ENCODE measurements around the gene DNAJC27.

The DNAJC27 gene

GRCh38 chr2:24912523-24912922, 59.2 kb downstream of the DNAJC27 start:
- Histone ChIP-seq H3K9ac (ENCODE audit: low read length) (no peak overlapping the region), H3K4me2 (ENCODE audit: low read length) (no peak overlapping the region), H3K27me3 (ENCODE audit: low read depth, low read length) (no peaks in the 10 kb centered on the region), H3K79me2 (ENCODE audit: low read length) (peaks cover 92% of the 10 kb centered on the region), H4K20me1 (ENCODE audit: insufficient read depth, low read length) (peaks cover 33% of the 10 kb centered on the region), H3K27ac (ENCODE audit: low read length) (no peak overlapping the region), H3K9me3 (ENCODE audit: insufficient read depth, low read length) (no peaks in the 10 kb centered on the region), H2AFZ (ENCODE audit: low read depth, low read length) (no peak overlapping the region), H3K4me3 (ENCODE audit: low read length) (no peak overlapping the region), H3K36me3 (replicated peaks; ENCODE audit: low read depth, low read length) (peaks cover 60% of the 10 kb centered on the region), H3K4me1 (ENCODE audit: low read length) (no peaks in the 10 kb centered on the region)
- no peak for TF ChIP-seq EZH2phosphoT487 (IDR thresholded peaks at IDR 0.05; ENCODE audit: low read depth)
- TF ChIP-seq, protein P1, sequence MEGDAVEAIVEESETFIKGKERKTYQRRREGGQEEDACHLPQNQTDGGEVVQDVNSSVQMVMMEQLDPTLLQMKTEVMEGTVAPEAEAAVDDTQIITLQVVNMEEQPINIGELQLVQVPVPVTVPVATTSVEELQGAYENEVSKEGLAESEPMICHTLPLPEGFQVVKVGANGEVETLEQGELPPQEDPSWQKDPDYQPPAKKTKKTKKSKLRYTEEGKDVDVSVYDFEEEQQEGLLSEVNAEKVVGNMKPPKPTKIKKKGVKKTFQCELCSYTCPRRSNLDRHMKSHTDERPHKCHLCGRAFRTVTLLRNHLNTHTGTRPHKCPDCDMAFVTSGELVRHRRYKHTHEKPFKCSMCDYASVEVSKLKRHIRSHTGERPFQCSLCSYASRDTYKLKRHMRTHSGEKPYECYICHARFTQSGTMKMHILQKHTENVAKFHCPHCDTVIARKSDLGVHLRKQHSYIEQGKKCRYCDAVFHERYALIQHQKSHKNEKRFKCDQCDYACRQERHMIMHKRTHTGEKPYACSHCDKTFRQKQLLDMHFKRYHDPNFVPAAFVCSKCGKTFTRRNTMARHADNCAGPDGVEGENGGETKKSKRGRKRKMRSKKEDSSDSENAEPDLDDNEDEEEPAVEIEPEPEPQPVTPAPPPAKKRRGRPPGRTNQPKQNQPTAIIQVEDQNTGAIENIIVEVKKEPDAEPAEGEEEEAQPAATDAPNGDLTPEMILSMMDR (IDR thresholded peaks at IDR 0.05; ENCODE audit: low read depth, low read length) = no peak

DNA sequence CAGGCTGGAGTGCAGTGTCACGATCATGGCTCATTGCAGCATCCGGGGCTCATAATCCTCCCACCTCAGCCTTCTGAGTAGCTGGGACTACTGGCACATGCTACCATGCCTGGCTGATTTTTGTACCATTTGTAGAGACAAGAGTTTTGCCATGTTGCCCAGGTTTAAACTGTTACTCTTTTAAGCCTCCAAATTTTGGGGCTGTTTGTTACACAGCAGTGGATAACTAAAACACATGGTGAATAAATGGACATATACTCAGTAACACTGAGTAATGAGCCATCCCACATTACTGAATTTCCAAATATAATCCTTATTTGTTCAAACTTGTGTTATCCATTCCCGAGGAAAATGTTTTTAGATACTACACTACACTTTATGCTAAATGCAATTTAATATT, 61.5 kb downstream of the DNAJC27 start:
- Histone ChIP-seq H3K4me3 (ENCODE audit: low read length) (no peak overlapping the region), H3K4me2 (ENCODE audit: low read length) (no peak overlapping the region), H3K9me3 (ENCODE audit: insufficient read depth, low read length) (no peaks in the 10 kb centered on the region), H2AFZ (ENCODE audit: low read depth, low read length) (no peak overlapping the region), H3K9ac (ENCODE audit: low read length) (no peak overlapping the region), H4K20me1 (ENCODE audit: insufficient read depth, low read length) (peaks cover 24% of the 10 kb centered on the region), H3K36me3 (replicated peaks; ENCODE audit: low read depth, low read length) (peaks cover 62% of the 10 kb centered on the region), H3K27ac (ENCODE audit: low read length) (no peak overlapping the region), H3K4me1 (ENCODE audit: low read length) (no peaks in the 10 kb centered on the region), H3K27me3 (ENCODE audit: low read depth, low read length) (no peaks in the 10 kb centered on the region), H3K79me2 (ENCODE audit: low read length) (peaks cover 91% of the 10 kb centered on the region)
- no peak for TF ChIP-seq EZH2phosphoT487 (IDR thresholded peaks at IDR 0.05; ENCODE audit: low read depth)
- TF ChIP-seq, protein P1 (IDR thresholded peaks at IDR 0.05; ENCODE audit: low read depth, low read length) = no peak

DNA sequence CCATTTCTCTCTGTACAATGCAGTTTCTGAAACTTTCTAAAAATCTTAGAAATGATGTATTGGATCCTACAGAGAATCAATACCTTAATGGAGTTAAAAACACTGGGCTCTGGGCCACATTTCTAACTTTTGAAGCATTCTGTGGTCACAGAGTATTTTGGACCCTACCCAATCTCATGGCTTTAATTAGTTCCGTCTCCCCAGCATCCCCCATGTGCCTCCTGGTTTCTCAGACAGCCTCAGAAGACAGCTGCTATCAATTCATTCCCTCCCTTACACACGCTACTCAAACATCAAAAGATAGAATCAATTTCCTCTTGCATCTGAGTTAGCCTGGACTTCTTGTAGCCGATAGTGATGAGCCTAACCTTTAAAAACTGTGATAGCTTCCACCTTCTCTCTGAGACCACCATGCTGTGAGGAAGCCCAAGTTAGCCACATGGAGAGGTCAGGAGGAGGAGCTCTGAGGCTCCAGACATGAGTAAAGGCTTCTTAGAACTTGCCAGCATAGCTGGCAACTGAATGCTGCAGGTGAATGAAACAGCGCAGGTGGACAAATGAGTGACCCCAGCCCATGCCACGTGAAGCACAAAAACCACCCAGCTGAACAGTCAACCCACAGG, 62.1 kb downstream of the DNAJC27 start:
- TF ChIP-seq, protein P1 (IDR thresholded peaks at IDR 0.05; ENCODE audit: low read depth, low read length) = no peak
- peaks cover 86% of the 10 kb centered on the region for H3K79me2 ChIP-seq (ENCODE audit: low read length)

GRCh38 chr2:24908461-24908901, 63.3 kb downstream of the DNAJC27 start:
- H3K36me3 ChIP-seq (replicated peaks; ENCODE audit: low read depth, low read length) = peaks cover 54% of the 10 kb centered on the region
- no peaks in the 10 kb centered on the region for H3K4me1 ChIP-seq (ENCODE audit: low read length)
- peaks cover 79% of the 10 kb centered on the region for H3K79me2 ChIP-seq (ENCODE audit: low read length)
- H3K4me3 ChIP-seq (ENCODE audit: low read length) = no peak overlapping the region
- H3K4me2 ChIP-seq (ENCODE audit: low read length) = no peak overlapping the region
- H3K27me3 ChIP-seq (ENCODE audit: low read depth, low read length) = no peaks in the 10 kb centered on the region
- H3K9me3 ChIP-seq (ENCODE audit: insufficient read depth, low read length) = no peaks in the 10 kb centered on the region
- H4K20me1 ChIP-seq (ENCODE audit: insufficient read depth, low read length) = peaks cover 18% of the 10 kb centered on the region
- H3K27ac ChIP-seq (ENCODE audit: low read length) = no peak overlapping the region
- H2AFZ ChIP-seq (ENCODE audit: low read depth, low read length) = no peak overlapping the region
- no peak overlapping the region for H3K9ac ChIP-seq (ENCODE audit: low read length)
- TF ChIP-seq, protein P1 (IDR thresholded peaks at IDR 0.05; ENCODE audit: low read depth, low read length) = no peak
- TF ChIP-seq EZH2phosphoT487 (IDR thresholded peaks at IDR 0.05; ENCODE audit: low read depth) = no peak

More for the DNA sequence above, 62.1 kb downstream of the DNAJC27 start:
- H3K4me1 ChIP-seq (ENCODE audit: low read length) = no peaks in the 10 kb centered on the region
- H3K9ac ChIP-seq (ENCODE audit: low read length) = no peak overlapping the region
- H3K4me2 ChIP-seq (ENCODE audit: low read length) = no peak overlapping the region
- H3K9me3 ChIP-seq (ENCODE audit: insufficient read depth, low read length) = no peaks in the 10 kb centered on the region
- no peak overlapping the region for H3K27ac ChIP-seq (ENCODE audit: low read length)
- H3K36me3 ChIP-seq (replicated peaks; ENCODE audit: low read depth, low read length) = peaks cover 56% of the 10 kb centered on the region
- H4K20me1 ChIP-seq (ENCODE audit: insufficient read depth, low read length) = peaks cover 24% of the 10 kb centered on the region
- H2AFZ ChIP-seq (ENCODE audit: low read depth, low read length) = no peak overlapping the region
- no peak overlapping the region for H3K4me3 ChIP-seq (ENCODE audit: low read length)
- H3K27me3 ChIP-seq (ENCODE audit: low read depth, low read length) = no peaks in the 10 kb centered on the region
